HCT116 (cell line): Measurements from ENCODE around the gene FRA10AC1.

Source experiments
- CBX3 ChIP-seq: IDR thresholded peaks from 2 replicates; pipeline ENCODE4 v1.6.1; 2012; ENCODE audit warnings: low read depth
- CEBPB ChIP-seq: IDR thresholded peaks from 2 replicates; pipeline ENCODE4 v1.6.1; 2012; ENCODE audit warnings: low read depth
- EZH2 ChIP-seq: fragments of 200-600 bp; sonication (generic); IDR thresholded peaks from 2 replicates; pipeline ENCODE4 v1.6.1; 2017; ENCODE audit warnings: antibody characterized with exemption, mixed run types
- JUND ChIP-seq: IDR thresholded peaks from 2 replicates; pipeline ENCODE4 v1.6.1; 2012
- POLR2A ChIP-seq: IDR thresholded peaks from 2 replicates; pipeline ENCODE4 v1.7.0; 2011; ENCODE audit warnings: borderline replicate concordance; ENCODE audit not compliant: insufficient read depth, insufficient read length; ENCODE audit errors: extremely low read depth
- POLR2AphosphoS5 ChIP-seq: IDR thresholded peaks from 2 replicates; pipeline ENCODE4 v1.6.1; 2011; ENCODE audit warnings: mild to moderate bottlenecking, low read depth, low read length, moderate library complexity
- SP1 ChIP-seq: IDR thresholded peaks from 2 replicates; pipeline ENCODE4 v1.6.1; 2012; ENCODE audit warnings: low read depth
- SRF ChIP-seq: IDR thresholded peaks from 2 replicates; pipeline ENCODE4 v1.6.1; 2012; ENCODE audit warnings: low read depth
- YY1 ChIP-seq: IDR thresholded peaks from 2 replicates; pipeline ENCODE4 v1.6.1; 2011; ENCODE audit warnings: low read length, low read depth, moderate library complexity, mild to moderate bottlenecking; ENCODE audit not compliant: insufficient replicate concordance; ENCODE audit errors: extremely low read depth
- ZFX ChIP-seq: fragments of 450-650 bp; IDR thresholded peaks from 2 replicates; pipeline ENCODE4 v1.6.1; 2017
- TF ChIP-seq, protein P1 (sequence below), 3 experiments: fragments of 200-600 bp in 1 of 3; sonication (generic) in 1 of 3; IDR thresholded peaks in 2 of 3; conservative IDR thresholded peaks in 1 of 3; 2 replicates each; pipeline ENCODE4 v1.5.1; 2012 to 2017; ENCODE audit warnings: low read depth in 2 of 3, low read length in 2 of 3, antibody characterized with exemption in 1 of 3, borderline replicate concordance in 1 of 3, control low read depth in 1 of 3, mild to moderate bottlenecking in 1 of 3, mixed read lengths in 1 of 3, mixed run types in 1 of 3, moderate library complexity in 1 of 3; ENCODE audit not compliant: insufficient read depth in 1 of 3
- TF ChIP-seq, protein P2 (sequence below): IDR thresholded peaks from 2 replicates; pipeline ENCODE4 v1.6.1; 2012
- TF ChIP-seq, protein P3 (sequence below): IDR thresholded peaks from 2 replicates; pipeline ENCODE4 v1.6.1; 2012; ENCODE audit warnings: low read depth

DNA sequence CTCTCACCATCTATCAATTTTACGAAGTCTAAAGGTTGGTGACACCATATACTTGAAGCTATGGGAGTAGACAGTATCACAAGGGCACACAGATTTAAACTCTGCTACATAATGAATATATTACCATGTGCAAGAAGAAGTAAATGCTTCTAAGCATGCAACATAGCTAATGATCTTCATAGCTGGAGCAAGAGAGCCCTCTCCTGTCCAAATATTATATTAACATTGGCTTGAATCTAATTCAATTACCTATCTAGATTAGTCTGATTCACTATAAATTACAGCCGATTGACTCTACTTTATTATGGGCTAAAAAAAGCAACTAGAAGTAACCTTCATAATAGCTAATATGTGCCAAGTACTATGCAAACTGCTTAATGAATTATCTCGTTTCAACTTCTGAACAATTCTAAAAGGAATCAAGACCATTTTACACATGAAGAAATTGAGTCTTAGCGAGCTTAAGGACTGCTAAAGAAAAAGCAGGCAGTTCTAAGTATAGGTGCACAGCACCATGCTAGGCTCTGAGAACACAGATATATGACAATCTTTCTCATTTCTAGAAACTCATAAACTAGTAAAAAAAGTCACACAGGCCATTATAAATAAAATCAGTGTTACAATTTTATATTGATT, 21.9 kb downstream of the FRA10AC1 start:
- TF ChIP-seq YY1 (no peak), SP1 (no peak), POLR2A (no peak), POLR2AphosphoS5 (no peak), EZH2 (no peak), ZFX (no peak), SRF (no peak), CEBPB (no peak), CBX3 (no peak), JUND (no peak)
- TF ChIP-seq, protein P1, sequence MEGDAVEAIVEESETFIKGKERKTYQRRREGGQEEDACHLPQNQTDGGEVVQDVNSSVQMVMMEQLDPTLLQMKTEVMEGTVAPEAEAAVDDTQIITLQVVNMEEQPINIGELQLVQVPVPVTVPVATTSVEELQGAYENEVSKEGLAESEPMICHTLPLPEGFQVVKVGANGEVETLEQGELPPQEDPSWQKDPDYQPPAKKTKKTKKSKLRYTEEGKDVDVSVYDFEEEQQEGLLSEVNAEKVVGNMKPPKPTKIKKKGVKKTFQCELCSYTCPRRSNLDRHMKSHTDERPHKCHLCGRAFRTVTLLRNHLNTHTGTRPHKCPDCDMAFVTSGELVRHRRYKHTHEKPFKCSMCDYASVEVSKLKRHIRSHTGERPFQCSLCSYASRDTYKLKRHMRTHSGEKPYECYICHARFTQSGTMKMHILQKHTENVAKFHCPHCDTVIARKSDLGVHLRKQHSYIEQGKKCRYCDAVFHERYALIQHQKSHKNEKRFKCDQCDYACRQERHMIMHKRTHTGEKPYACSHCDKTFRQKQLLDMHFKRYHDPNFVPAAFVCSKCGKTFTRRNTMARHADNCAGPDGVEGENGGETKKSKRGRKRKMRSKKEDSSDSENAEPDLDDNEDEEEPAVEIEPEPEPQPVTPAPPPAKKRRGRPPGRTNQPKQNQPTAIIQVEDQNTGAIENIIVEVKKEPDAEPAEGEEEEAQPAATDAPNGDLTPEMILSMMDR (IDR thresholded peaks at IDR 0.05 in 2 of 3, conservative IDR thresholded peaks at IDR 0.05 in 1 of 3; ENCODE audit: borderline replicate concordance in 1 of 3, insufficient read depth in 1 of 3, low read depth in 2 of 3, low read length in 2 of 3): peak; percentile 32 to 65 (median 60); a peak in 5 of 6 replicates
- TF ChIP-seq, protein P2, sequence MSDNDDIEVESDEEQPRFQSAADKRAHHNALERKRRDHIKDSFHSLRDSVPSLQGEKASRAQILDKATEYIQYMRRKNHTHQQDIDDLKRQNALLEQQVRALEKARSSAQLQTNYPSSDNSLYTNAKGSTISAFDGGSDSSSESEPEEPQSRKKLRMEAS: no peak
- TF ChIP-seq, protein P3, sequence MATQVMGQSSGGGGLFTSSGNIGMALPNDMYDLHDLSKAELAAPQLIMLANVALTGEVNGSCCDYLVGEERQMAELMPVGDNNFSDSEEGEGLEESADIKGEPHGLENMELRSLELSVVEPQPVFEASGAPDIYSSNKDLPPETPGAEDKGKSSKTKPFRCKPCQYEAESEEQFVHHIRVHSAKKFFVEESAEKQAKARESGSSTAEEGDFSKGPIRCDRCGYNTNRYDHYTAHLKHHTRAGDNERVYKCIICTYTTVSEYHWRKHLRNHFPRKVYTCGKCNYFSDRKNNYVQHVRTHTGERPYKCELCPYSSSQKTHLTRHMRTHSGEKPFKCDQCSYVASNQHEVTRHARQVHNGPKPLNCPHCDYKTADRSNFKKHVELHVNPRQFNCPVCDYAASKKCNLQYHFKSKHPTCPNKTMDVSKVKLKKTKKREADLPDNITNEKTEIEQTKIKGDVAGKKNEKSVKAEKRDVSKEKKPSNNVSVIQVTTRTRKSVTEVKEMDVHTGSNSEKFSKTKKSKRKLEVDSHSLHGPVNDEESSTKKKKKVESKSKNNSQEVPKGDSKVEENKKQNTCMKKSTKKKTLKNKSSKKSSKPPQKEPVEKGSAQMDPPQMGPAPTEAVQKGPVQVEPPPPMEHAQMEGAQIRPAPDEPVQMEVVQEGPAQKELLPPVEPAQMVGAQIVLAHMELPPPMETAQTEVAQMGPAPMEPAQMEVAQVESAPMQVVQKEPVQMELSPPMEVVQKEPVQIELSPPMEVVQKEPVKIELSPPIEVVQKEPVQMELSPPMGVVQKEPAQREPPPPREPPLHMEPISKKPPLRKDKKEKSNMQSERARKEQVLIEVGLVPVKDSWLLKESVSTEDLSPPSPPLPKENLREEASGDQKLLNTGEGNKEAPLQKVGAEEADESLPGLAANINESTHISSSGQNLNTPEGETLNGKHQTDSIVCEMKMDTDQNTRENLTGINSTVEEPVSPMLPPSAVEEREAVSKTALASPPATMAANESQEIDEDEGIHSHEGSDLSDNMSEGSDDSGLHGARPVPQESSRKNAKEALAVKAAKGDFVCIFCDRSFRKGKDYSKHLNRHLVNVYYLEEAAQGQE: no peak
